NCI-H2107 treated with DMSO at 0.1 percent for 48 hours (cell line): ENCODE measurements around the gene ZNF740.

Source experiments
- DNase-seq: peaks from one replicate; lab custom pipeline; 2025; ENCODE audit not compliant: unreplicated experiment; lab: John Stamatoyannopoulos, UW

ZNF740 gene

GRCh38 chr12:53212931-53213330 is 32.4 kb downstream of the ZNF740 start:
- DNase-seq: no peak

DNA sequence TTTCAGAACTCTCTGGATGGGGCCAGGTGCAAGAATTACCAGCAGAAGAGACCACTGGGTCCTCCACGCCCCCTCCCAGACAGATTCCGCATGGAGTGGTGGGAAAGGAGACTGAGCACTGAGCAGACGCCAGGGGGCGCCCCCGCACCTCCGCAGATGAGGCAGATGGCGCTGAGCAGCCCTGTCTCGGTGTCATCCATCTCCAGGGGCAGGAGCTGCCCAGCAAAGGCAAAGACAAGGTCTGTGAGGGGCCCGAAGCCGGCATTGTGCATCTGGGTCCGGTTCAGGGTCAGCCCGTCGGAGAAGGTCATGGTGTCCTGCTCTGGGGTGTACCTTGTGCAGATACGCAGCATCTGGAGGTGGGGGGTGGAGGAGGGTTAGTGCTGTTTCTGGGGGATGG is 32.8 kb downstream of the ZNF740 start:
- peak; percentile 58 for DNase-seq

- DNase-seq: no peak
Observed at GRCh38 chr12:53214221-53214620, 33.7 kb downstream of the ZNF740 start.

DNA sequence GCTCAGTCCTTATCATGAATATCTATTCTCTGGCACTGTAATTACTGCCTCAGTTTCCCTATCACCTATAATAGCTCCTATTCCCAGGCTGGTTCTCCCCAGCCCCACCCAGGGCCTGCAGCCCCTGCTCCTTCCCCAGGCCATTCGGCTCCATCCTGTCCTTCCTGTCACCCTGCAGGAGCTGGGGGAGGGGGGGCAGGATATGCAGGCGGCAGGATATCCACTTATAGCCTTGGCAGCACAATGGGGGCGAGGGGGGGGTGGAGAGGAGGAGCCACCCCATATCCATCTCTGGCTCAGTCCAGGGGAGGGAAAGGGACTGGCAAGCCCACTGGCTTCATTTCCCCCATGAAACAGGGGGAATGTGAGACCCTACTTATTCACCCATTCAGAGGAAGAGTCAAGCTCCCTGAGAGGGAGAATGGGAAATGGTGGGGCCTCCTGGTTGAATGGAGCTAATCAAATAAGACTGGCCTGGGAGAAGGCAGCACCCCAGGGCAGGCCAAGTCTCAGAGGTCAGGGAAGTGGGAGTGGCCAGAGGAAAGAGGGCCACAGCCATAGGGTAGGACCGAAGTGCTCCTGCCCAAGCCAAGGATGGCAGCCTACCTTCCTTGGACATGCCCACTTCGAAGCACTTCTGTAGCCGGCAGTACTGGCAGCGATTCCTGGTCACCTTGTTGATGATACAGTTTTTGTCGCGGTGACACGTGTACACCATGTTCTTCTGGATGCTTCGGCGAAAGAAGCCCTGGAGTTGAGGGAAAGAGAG is 34.3 kb downstream of the ZNF740 start:
- DNase-seq: no peak

DNA sequence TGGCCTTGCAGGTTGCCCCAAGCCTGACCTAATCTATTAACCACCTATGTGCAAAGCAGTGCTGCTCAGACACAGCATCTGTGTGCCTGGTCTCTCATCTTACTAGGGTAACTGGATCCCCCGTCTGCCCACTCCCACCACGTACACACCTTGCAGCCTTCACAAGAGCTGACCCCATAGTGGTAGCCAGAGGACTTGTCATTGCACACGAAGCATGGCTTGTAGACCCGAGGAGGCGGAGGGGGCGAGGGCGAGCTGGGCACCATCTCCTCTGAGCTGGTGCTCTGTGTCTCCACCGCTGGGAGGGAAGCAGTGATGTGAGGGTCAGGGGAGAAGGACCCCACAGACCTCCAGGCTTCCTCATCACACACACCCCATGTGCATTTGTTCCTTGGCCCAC is 35.0 kb downstream of the ZNF740 start:
- no peak for DNase-seq

DNA sequence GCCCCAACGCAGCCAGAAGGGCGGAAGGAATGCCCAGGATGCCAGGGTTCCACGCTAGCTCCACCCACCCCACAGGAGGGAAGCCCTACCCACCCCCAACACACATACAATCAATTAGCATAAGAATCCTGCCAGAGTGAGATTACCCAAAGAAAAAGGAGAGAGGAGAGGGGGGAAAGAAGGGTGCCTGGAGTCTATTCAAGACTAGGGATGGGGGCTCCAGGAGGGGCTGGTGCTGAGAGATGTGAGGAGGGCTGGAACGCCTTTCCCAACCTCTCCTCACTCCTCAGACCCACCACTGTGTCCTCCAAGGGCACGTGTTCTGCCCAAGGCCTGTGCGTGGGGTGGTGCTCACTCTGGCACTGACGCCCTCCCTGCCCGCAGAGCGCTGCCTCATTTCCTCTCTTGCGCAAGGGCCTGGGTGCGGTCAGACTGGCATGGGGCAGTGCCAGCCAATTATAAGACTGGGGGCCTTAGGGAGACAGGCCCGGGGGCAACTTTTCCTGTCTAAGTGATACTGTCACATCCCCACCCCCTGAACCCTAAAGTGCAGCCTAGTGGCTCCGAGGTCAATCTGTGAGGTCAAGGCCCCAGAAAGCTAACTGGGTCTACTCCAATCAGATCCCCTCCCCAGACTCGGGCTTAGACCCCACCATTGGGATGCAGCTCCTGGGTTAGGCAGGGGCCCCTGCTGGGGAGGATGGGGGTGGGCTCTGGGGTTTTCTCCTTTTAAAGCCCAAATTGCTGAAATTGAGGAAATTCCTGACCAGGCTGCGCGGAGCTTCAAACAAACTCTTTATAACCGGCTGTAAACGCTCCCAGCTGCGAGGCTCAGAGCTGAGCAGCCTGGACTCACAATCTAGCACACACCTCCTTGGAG is 36.8 kb downstream of the ZNF740 start:
- DNase-seq: no peak

- DNase-seq: no peak
Observed at GRCh38 chr12:53217931-53218307, 37.4 kb downstream of the ZNF740 start.

GRCh38 chr12:53218551-53219291 is 38.2 kb downstream of the ZNF740 start:
- no peak for DNase-seq

DNA sequence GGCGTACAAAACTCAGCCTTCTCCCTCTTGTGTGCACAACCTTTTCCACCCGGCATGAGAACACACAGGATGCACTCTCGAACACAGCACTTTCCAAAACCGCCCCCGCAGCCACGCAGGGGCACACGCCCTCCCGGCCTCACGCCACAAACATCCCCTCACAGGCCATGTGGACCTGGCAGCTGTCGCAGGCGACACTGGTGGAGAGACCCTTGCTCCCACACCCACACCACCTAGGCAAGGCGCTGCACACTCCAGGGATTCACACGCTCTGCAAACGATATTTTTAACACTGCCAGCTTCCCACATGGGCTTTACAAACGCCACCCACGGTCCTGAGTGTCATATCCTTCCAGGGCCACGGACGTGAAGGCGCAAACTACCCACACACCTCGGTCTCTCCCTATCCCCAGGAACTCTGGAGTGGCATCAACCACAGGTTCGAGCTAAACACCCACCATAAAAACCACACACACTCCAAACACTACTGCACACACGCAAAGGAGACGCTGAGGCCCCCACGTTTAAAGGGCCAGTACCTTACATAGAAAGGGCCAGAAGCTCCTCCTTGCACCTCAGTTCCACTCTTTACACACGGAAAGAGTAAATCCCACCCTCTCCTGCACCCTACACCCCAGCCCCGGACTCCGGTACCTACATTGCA is 38.9 kb downstream of the ZNF740 start:
- no peak for DNase-seq

GRCh38 chr12:53219956-53220693 is 39.6 kb downstream of the ZNF740 start:
- no peak for DNase-seq

DNA sequence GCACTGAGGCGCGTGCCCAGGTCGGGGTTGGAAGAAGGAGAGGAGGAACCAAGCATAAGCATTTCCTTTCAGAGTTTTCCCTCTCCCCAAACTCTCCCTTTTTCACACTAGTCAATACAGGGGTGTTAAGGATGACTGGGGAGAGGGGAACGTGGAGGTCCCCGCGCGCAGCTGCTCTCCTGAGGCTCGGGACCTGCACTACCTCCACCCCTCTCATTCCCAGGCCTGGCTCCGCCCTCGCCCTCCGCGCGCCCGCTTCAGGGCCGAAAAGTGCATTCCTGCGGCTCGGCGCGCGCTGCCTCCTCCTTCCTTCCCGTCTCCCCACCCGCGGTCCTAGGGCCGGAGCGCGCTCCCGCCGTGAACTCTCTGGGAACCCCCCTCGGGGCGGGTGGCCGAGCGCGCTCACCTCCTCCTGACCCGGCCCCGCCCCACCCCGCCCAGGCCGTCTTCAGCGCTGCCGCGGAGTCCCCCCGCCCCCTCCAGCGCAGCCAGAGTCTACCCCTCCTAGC is 40.2 kb downstream of the ZNF740 start:
- DNase-seq: peak; percentile 35

GRCh38 chr12:53221203-53222080 is 40.9 kb downstream of the ZNF740 start:
- DNase-seq: no peak

DNA sequence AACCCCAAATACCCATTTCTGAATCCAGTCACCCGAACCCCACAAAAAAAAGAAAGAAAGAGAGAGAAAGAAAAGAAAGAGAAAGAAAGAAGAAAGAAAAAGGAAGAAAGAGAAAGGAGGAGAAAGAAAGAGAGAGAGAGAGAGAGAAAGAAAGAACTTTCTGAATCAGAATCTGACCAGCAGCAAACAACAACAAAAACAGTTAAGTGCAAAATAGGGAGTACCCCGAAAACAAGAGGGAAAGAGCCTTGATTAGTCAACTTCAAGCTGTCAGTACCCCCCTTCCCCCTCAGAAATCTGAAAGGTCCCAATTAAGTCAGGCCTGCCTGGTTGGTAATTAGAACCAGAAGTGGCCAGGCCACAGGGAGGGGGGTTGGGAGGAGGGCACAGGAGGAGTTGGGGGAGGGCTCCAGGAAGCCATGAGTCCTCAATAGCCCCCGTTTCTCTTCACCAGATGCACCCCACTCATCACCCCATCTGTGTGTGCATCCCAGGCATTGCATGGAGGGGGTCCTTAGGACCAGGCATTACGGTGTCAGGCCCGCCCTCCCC is 41.7 kb downstream of the ZNF740 start:
- no peak for DNase-seq

DNA sequence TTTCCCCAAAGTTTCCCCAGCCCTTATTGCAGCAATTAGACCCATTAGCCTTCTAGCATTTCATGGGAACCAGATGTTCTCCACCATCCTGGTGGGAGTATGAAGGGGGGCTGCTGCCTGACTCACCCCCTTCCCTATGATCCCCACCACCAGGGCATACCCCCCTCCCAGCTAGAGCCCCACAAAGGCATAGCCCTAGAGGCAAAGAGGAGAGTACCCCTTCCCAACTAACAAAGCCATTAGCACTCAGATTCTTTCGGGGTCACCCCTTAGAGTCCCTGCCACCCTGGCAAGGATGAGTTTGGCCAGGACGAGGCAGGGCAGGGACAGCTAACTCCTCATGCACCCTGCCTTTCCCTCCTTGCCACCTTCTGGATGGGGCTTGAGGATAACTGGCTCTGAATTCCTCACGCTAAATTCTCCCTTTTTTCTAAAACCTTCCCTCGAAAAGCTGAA is 42.3 kb downstream of the ZNF740 start:
- no peak for DNase-seq

- no peak for DNase-seq
Observed at GRCh38 chr12:53223389-53224060, 43.0 kb downstream of the ZNF740 start.

GRCh38 chr12:53224061-53224896 is 43.8 kb downstream of the ZNF740 start:
- no peak for DNase-seq

GRCh38 chr12:53224897-53225634 is 44.5 kb downstream of the ZNF740 start:
- no peak for DNase-seq
